GM19324 (cell line): Measurements from ENCODE around the gene HSF5.

Source experiments
- ATAC-seq: cut with Tn5 transposase; IDR thresholded peaks from one replicate; pipeline ENCODE4 v1.9.1; 2021; ENCODE audit warnings: mild to moderate bottlenecking, moderate library complexity; ENCODE audit not compliant: unreplicated experiment, low FRiP score

HSF5 gene, protein sequence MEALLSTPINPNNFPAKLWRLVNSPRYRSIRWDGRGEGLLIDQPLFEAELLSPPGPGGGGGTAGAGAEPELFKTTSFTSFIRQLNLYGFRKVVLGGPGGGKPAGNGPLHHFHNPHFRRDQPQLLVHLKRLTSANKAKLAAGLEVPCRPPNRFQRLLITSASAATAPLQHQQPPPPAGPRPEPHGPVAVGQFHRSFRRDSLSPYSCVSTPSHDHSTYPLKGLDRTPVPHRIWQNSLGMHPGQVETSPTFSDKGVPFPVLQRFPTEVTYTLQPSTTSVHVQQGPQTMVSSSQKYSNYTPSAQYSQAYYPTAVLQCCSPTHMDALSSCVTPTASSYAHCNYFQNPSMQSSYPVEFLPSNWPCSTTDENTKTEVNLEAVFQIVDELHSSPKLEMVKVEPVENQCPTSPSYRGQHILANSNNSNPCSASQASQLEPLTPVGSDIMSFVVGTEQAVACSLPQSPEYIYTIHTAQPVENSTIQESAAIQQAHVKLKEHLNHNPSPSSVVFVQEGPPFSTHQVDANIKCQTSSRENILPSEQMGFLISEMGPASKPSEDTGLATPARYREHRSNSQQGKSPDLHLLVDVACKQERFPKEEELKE

DNA sequence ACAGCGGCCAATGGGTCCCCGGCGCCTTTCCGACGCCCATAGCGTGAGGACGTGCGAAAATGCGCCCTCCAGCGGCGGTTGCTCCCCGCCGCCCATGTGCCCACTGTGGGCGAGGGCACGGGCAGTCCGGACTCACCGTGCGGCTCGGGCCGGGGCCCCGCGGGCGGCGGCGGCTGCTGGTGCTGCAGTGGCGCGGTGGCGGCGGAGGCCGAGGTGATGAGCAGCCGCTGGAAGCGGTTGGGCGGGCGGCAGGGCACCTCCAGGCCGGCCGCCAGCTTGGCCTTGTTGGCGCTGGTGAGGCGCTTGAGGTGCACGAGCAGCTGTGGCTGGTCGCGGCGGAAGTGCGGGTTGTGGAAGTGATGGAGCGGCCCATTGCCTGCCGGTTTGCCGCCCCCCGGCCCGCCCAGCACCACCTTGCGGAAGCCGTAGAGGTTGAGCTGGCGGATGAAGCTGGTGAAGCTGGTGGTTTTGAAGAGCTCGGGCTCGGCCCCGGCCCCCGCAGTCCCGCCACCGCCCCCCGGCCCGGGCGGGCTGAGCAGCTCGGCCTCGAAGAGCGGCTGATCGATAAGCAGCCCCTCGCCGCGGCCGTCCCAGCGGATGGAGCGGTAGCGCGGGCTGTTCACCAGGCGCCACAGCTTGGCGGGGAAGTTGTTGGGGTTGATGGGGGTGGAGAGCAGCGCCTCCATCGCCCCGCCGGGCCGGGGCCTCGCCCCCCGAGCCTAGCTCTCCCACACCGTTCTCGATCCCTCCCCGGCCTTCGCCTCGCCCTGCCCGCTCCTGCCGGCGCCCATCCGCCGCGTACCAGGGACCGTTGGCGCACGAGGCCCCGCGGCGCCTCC is at the start of gene HSF5:
Gene HSF5 (minus strand): TSS at position 820 of the 839 bp plus-strand sequence. CDS start 134 bp downstream, at position 686.
- ATAC-seq, result no peak

DNA sequence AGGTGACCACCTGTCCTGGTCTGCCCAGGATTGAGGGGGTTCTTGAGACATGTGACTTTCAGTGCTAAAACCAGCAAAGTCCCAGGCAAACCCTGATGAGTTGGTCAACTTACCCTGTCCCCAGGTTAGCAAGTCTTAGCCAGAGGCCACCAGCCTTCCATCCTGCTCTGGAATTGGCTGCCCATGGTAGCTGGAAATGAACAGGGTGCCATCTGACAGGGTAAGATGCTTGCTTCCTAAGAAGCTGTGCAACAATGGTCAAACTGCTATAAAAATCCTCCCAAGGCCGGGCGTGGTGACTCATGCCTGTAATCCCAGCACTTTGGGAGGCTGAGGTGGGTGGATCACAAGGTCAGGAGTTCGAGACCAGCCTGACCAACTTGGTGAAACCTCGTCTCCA is 49.1 kb upstream of the HSF5 start:
- no peak for ATAC-seq

DNA sequence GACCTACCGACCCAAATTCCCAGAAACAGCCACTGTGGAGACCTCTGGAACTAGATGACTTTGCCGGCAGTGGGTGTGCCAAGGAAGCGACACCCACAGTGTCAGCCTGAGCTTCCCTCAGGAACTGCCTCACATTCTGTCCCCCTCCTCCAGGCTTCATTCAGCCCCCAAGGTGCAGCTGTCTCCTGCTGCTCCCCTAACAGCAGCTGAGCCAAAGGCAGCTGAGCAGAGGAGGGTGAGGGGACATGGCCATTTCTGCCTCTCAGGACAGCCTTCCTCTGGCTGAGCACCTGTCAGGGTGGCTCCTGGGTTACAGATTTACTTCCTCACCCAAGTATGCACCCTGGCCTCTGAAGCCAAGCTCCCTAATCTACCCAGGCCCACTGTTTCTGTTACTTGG is 48.3 kb upstream of the HSF5 start:
- no peak for ATAC-seq

DNA sequence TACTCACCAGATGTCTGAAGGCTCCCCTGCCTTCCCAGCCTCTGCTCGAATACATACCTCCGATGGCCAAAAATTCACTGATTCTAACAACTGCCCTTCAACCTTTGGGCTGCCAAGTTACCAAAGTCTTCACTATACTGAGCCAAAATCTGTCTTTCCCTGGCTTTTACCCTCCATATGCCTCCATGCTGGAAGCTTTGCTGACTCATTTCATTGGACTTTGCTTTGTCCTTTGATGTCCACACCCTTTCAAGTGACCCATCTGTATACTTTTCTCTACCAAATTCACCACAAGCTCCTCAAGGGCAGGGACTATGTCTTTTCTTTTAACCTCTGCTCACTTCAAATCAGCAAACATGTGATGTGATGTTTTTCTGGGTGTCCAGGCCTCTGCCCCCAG is 47.2 kb upstream of the HSF5 start:
- no peak for ATAC-seq

DNA sequence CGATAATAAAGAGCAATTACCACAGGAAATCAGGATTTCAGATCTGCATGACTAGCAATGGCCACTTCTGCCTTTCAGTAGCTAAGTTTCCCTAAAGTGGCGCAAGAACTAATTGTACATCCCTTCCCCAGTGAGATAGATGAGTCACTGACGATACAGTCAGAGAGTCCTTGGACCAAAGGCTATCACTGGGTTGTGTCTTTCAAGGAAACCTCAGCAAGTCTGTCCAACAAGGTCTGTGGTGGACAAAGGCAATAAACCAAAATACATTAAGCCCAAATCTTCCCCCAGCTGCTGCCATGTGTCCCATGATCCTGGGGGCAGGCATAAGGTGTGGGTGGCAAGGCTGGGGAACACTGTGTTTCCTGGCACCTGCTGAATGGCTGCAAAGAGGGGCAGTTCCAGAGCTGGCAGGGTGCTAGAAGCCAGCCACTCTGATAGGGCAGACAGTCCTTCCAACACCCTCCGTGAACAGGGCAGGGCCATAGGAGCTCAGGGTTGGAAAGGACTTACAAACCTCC is 46.8 kb upstream of the HSF5 start:
- ATAC-seq, result no peak

DNA sequence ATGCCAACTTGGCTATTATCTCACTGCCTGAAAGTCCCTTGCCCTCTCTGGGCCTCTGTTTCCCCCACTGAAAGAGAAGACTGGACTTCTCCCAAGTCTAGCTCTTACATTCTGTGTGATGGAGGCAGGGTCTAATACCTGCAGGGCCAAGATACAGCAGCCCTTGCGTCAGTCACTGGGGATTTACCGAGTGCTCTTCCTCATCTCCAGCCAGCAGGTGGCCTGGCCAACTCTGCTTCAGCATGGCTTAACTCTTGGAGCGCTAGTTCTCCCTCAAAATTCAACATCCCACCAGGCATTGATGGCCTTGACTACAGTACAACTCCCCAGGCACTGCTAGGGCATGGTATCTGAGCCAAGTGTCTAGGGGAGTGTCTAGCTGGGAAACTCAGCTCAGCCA is 46.1 kb upstream of the HSF5 start:
- no peak for ATAC-seq

DNA sequence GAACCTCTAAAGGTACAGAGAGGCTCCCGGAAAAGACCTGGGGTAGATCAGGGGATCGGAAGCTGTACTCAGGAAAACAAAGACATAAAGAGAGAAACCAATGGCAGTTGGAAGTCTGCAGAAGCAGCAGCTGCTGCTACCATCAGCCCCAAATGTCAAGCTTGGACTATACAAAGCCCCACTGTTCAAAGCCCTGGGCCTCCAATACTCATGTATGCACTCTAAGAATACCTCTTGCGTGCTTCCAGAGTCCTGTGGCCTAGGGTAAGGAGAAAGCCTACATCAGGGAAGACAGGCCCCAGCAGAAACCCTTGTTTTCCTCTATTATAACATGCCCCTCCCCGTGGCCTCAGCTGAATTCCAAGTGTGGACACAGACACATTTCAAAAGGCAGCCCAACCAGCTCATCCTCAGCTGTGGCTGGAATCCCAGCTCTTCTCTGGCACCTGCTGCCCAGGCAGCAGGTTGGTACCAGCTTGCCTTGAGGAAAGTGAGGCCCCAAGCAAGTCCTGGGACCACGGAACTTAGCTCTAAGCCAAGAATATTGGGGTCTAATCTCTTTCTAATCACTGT is 45.5 kb upstream of the HSF5 start:
- ATAC-seq, result no peak

DNA sequence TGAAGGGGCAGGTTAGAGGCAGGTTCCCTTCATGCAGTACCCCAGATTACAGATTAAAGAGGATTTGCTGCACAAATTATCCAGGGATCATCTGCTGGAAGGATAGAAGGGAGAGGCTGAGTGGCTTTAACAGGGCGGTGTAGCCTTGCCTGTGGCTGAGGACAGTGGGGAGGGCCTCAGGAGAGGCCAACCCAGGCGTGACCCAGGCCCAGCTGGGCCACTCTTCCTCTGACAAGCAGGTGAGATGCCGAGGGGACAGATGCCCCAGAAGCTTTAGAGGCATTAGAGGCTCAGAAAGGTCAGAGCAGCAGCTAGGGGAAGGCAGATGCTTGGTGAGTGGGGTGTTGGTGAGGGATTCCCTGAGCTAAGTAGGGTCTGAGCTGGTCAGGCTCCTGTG is 44.3 kb upstream of the HSF5 start:
- no peak for ATAC-seq

DNA sequence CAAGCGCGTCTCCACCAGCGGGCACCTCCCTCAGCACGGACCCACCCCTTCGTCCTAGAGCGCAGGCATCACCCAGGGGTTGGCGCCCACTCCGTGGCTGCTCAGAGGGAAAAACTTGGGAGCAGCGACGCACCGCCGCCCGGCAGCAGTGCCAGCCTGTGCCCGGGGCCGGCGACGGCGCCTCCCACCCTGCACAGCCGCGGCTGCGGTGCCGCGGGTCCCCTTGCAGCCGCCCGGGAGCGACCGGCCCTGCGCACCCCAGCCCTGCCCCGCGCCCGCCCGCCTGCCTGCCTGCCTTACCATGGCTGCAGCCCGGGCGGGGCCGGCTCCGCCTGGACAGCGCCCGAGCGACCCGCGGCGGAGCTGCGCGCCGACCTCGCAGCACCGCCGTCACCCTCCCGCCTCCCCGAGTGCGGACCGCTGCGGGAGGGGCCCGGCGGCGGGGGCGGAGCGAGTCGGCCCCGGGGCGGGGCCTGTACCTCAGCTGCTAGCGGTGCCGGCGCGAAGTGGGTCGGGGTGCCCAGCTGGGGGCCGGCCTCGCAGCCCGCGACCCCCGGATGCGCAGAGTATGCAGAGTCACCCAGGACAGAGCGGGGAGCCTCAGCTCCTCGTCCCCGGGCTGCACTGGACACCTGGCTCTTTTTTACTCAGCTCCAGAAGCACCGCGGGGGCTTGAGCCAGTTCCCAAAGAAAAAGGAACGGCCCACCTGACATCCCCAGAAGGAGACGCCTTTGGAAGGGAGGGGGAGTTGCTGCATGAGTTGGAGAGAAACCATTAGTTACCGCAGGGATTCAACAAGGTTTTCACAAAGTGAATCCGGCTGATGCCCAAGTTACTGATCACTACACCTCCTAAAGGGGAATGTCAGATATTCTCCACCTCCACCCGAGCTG is 43.7 kb upstream of the HSF5 start:
- no peak for ATAC-seq

DNA sequence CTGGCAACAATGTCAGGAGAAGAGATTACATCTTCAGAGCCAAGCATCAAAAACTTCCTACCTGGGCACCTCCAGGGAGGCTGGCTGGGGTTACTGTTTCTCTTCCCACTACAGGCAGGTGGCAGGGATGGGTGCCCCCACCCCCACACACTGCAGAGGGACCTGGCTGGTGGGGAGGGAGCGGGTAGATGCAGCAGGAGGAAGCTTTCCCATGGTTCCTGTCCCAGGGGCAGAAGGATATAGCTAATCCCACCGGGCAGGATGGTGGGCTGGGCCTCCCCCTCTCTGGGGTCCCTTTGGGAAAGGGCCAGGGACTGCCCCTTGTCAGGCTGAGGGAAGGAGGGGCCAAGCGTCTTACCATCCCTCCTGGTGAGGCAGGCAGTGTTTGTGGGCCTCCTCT is 42.9 kb upstream of the HSF5 start:
- ATAC-seq, result no peak

DNA sequence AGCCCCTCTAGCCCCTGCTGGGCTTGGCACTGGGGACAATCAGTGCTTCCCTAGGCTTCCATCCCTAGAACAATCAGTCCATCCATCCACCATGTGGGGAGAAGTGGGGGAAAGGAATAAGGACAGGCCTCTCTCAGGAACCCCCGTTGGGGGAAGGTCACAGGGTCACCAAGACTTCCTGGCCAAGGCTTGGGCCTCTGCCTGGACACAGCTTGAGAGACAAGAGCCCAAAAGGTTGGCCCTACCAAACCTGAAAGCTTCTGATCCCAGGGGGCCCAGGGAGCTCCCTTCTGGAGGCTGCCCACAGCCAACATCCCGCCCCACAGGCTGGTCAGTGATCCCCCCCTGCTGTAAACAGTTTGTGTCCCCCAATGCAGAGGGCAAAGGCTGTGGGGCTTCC is 42.4 kb upstream of the HSF5 start:
- ATAC-seq, result no peak

DNA sequence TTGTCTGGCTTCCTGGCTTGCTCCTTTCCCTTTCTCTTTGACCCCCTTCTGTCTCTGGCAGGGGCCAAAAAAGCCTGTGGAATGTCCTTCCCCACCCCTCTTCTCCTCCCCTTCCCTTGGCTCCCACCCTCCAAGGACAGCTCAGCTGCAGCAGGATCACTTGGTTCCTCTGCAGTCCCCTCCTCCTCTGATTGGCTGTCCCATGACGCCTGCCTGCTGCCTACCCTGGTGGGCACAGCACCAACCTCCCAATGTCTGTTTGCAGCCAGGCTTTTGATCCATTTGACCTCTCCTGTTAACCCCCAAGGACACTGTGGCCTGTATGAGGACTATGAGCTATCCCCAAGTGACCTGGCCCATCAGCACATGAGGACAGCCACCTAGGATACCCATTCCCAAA is 41.1 kb upstream of the HSF5 start:
- ATAC-seq, result no peak

DNA sequence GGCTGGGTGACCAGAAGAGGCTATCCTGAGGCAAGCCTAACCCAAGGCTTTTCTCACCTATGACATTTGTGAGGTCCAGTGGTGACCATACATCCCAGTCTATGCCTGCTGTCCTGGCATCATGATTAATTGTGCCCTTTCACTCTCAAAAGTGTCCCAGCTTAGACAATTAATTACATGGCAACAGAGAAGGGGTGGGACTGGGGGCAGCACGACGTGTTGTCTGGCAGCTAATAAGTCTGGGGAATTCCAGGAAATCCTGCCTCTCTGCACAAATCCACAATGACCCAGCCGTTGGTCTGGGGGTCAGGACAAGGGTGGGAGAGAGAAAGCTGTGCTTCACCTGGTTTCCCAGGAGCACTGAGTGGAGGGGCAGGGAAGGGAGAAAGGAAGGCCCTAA is 40.2 kb upstream of the HSF5 start:
- ATAC-seq, result no peak

DNA sequence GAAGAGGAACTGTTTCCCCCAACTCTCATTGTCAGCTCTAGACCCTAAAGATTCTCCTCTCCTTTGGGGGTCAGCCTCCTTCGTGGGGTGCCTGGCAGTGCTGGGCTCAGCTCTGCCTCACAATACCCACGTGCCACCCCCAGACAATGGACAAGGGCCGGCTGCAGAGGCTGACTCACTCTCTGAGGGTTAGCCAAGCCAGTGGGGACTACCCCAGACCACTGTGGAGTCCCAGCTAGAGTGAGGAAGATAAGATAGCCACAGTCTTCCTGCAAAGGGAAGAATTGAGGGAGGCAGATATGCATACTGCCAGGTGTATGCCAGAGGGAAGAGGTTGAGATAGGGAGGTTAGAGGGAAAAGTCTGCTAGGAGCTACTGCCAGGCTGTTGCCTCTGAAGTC is 39.7 kb upstream of the HSF5 start:
- no peak for ATAC-seq

DNA sequence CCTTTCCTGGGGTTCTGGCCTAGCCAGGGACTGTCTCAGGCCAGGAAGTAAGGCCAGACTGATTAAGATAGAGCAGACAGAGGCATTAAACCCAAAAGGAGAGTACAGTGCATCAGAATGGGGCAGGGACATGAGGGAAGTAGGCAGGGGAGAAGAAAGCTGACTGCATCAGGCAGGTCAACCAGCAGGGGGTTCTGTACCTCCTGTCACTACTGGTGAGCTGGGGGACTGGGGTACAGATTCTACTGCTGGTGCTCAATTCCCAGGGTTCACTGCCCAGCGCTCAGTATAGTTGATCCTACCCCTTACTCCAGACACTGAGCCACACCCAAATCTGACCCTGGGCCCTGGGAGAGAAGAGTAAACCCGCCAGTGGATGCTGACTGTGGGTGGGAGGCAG is 39.1 kb upstream of the HSF5 start:
- ATAC-seq, result no peak

DNA sequence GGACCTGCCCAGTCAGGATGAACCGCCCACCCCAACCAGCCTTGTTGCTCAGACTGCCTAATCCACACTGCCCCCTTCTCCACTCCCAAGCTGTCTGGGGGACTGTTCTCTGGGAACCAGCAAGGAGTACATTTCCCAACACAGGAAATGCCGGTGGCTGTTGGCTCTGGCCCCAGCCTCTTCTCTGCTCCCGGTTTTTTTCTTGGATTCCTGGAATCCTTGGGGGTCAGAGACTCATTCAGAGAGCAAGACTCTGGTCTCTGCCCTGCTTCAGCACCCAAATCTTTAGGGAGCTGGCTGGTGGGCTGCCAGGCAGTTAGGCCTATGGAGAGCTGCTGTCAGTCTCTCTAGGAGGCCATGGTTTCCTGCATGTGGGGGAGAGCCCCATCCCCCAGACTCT is 37.0 kb upstream of the HSF5 start:
- ATAC-seq, result no peak

DNA sequence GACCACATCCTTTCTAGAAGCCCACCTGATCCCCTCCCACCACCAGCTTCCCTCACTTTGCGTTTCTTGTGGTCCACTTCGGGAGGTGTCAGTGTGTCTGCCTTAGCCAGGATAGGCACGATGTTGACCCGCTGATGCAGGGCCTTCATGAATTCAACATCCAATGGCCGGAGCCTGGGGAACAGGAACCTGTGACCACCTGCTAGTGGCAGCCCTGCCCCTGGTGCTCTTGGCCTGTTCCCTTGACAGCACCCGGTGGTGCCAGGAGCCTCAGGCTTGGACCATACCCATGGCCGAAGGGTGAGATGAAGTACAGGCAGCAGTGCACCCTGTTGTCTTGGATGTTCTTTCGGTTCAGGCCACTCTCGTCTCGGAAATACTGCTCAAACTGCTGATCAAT is 33.5 kb upstream of the HSF5 start:
- no peak for ATAC-seq

DNA sequence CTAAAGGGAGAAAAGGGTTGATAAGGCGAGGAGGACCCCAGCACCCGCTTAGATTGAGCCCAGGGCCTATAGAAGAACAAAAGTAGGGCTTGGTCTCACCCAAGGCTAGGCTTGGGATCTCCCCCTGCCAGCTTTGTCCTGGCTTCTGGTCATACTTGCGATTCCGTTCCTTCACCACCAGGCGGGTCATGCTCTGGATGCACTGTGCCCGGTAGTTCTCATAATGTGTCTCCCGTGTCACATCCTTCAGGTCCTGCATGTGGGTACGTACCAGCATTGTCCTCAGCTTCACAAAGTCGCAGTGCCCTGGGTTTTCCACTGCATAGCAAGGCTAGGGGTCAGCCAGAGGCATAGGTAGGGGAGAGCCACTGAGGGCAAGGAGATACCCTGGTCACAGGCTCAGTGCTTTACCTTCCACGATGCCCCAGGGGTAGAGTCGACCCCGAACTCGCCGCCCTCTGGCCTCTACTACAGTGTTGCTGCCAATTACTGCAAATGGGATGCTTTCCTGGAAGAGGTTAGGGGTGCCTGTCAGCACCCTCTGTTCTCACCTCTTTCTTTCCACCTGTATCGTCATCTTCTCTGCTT is 32.7 kb upstream of the HSF5 start:
- no peak for ATAC-seq

DNA sequence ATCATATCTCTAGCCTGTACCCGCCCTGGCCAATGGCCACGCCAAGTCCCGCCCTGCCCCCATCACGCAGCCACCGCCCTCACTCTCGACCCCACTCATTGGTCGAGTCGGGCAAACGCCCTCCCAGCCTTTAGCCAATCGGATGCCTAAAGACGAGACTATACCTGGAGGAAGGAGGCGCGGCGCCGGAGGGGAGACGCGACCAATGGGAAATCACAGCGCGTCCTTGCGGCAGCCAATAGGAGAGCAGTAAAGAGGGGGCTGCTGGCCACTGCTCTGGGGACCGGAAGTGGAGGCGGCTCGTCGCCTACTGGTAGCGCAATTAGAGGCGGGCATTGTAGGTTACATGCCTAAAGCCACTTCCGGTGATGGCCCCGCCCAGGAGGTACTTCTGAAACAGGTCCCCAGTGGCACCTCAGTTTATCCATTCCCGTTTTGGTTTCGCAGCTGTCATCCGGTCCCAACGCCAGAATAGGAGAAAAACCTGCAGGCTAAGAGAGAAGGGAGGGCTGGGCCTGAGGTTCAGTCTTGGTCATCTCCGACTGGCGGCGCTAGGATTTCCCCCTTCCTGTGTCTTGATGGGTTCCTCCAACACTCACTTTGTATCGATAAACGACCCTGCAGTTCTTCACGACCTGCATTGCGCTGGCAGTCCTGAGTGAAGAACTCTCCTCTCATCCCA is 29.9 kb upstream of the HSF5 start:
- peak; percentile 89 for ATAC-seq
